ENCODE results near the gene BLMH. TPM values are rescaled to one million over a fixed set of nuclear protein-coding genes. Genes with fewer than 3 reads are reported as not detected.
A peak's percentile ranks its signal among the peaks of the same experiment; 100 is the strongest.

Gene BLMH
- total RNA-seq, 4 donors from 2014 or later = 13.5 to 32.1 (median 20.4) TPM

DNA sequence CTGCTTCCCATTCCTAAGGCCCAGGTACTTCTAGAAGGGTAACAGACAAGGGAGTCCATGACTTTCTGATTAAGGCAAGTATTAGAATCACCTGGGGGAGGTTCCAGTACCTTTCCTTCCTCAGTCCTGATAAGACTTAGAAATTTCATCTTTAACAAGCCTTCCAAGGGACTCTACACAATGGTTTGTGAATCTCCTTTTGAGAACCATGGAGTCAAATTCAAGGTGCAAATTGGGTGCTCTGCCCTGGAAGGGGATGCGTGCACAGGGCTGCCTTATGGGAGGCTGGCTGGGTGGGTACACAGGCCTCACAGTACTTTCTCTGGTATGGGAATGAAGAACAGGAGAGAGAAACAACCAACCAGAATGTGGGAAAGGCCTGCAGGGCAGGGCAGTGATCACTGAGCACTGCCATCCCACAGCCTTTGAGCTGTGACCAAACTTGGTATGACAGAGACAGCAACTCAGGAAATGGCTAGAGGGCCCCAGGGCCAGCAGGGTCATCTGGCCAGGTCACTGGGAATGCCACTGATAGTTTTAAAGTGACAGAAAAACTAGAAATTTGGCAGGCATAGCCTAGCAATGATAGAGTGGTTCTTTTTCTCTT lies 45.8 kb upstream of the BLMH start:
- Histone ChIP-seq H3K27me3 (no peaks in the 10 kb centered on the region), H3K9me3 (no peaks in the 10 kb centered on the region), H3K36me3 (no peaks in the 10 kb centered on the region), H3K27ac (peak overlapping the region; percentile 67 to 74 (median 70)), H3K4me3 (no peak overlapping the region), H3K4me1 (peaks cover 4 to 31% (median 18%) of the 10 kb centered on the region in 4 donors)
- TF ChIP-seq POLR2A (IDR thresholded peaks at IDR 0.05) (no peak), POLR2AphosphoS5 (IDR thresholded peaks at IDR 0.05) (no peak), EP300 (IDR thresholded peaks at IDR 0.05; ENCODE audit: low read depth) (no peak)
- TF ChIP-seq, protein P1, sequence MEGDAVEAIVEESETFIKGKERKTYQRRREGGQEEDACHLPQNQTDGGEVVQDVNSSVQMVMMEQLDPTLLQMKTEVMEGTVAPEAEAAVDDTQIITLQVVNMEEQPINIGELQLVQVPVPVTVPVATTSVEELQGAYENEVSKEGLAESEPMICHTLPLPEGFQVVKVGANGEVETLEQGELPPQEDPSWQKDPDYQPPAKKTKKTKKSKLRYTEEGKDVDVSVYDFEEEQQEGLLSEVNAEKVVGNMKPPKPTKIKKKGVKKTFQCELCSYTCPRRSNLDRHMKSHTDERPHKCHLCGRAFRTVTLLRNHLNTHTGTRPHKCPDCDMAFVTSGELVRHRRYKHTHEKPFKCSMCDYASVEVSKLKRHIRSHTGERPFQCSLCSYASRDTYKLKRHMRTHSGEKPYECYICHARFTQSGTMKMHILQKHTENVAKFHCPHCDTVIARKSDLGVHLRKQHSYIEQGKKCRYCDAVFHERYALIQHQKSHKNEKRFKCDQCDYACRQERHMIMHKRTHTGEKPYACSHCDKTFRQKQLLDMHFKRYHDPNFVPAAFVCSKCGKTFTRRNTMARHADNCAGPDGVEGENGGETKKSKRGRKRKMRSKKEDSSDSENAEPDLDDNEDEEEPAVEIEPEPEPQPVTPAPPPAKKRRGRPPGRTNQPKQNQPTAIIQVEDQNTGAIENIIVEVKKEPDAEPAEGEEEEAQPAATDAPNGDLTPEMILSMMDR (IDR thresholded peaks at IDR 0.05) = no peak
- DNase-seq = no peak
- in situ Hi-C loops (cut with MboI; ENCODE audit: low pct_ligation_motif_present in 1 of 4, low pct_unique_long_range_greater_than_20kb in 1 of 4, low sequenced_read_pairs in 3 of 4) = loop anchor here in 3 of 4 donors (5.0 to 25.0 kb wide), 2 partner anchors 210 to 225 kb away; partner anchors contain the start of gene NSRP1 (in 2 of the 3)
- 88% methylated on average over 1 of the region's 1 CpG; no CpG with 5 or more reads in 1 of the 2 donors for WGBS, 2 donors (ENCODE audit: low coverage in 1 of 2)
- intact Hi-C loops (cut with DNase I; ENCODE audit: low total_unique reads) = no loop called here

DNA sequence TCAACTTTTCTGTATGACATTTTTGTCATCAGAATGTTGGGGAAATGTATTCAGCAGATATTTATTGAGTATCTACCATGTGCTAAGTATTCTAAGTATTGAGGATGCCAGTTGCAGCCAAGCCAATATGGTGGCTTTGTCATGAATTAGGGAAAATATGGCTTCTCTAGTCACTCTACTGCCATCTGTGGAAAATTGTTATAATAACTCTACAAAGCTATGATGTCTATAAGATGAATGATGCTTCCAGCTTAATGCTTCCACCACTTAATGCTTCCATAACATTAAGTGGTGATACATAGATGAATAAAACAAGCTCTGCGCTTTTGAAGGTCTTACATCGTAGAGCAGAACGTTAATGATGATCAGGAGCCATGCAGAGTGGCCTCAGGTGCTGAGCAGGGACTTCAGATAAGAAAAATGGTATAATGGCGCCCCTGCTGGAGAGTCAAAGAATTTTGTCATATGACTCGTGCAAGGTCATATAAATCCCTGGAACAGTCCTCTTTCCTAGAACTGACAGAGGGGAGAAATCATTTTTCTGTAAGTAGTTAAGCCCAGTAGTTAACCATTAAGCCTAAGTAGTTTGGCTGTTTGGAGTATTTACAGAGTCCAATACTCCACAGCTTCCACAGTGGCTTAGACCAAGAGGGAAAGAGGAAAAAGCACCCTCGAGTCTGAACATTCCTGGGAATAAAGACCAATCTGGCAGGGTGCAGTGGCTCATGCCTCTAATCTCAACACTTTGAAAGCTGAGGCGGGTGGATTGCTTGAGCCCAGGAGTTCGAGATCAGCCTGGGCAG lies 44.8 kb upstream of the BLMH start:
- in situ Hi-C loops (cut with MboI; ENCODE audit: low pct_ligation_motif_present in 1 of 4, low pct_unique_long_range_greater_than_20kb in 1 of 4, low sequenced_read_pairs in 3 of 4) = loop anchor here in 3 of 4 donors (5.0 to 25.0 kb wide), 2 partner anchors 209 to 224 kb away; partner anchors contain the start of gene NSRP1 (in 2 of the 3)
- intact Hi-C loops (cut with DNase I; ENCODE audit: low total_unique reads) = no loop called here
- WGBS, 2 donors (ENCODE audit: low coverage in 1 of 2) = 24 to 41% methylated on average over 8 of the region's 8 CpGs
- Histone ChIP-seq H3K4me3 (no peak overlapping the region), H3K9me3 (no peaks in the 10 kb centered on the region), H3K36me3 (no peaks in the 10 kb centered on the region), H3K27ac (peak overlapping the region; percentile 67 to 74 (median 70)), H3K27me3 (no peaks in the 10 kb centered on the region), H3K4me1 (peaks cover 4 to 40% (median 21%) of the 10 kb centered on the region in 4 donors)
- peak in 1 of 3 donors; percentile 51 for TF ChIP-seq POLR2AphosphoS5 (IDR thresholded peaks at IDR 0.05)
- TF ChIP-seq POLR2A (IDR thresholded peaks at IDR 0.05) = no peak
- no peak for TF ChIP-seq EP300 (IDR thresholded peaks at IDR 0.05; ENCODE audit: low read depth)
- TF ChIP-seq, protein P1 (IDR thresholded peaks at IDR 0.05) = peak; percentile 57 to 90 (median 63)
- peak; percentile 74 for DNase-seq

DNA sequence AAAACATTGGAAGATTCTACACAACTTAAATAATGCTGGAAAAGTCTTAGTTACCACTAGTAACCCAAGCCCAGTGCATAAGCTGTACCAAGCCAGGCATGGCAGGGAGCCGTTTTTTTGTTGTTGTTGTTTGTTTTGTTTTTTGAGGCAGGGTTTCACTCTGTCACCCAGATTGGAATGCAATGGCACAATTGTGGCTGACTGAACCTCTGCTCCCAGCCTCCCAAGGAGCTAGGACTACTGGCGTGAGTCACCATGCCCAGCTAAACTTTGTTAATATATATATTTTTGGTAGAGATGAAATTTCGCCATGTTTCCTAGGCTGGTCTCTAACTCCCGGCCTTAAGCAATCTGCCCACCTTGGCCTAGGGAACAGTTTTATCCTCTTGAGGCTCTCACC lies 42.7 kb upstream of the BLMH start:
- TF ChIP-seq EP300 (IDR thresholded peaks at IDR 0.05; ENCODE audit: low read depth) (no peak), POLR2A (IDR thresholded peaks at IDR 0.05) (no peak), POLR2AphosphoS5 (IDR thresholded peaks at IDR 0.05) (no peak)
- TF ChIP-seq, protein P1 (IDR thresholded peaks at IDR 0.05) = no peak
- Histone ChIP-seq H3K27me3 (no peaks in the 10 kb centered on the region), H3K4me3 (no peak overlapping the region), H3K27ac (peak overlapping the region in 1 of 4 donors; percentile 43), H3K36me3 (no peaks in the 10 kb centered on the region), H3K9me3 (no peaks in the 10 kb centered on the region), H3K4me1 (peaks cover 0 to 38% (median 14%) of the 10 kb centered on the region in 4 donors)
- WGBS, 2 donors (ENCODE audit: low coverage in 1 of 2) = 79 to 92% methylated on average over 4 of the region's 4 CpGs
- in situ Hi-C loops (cut with MboI; ENCODE audit: low pct_ligation_motif_present in 1 of 4, low pct_unique_long_range_greater_than_20kb in 1 of 4, low sequenced_read_pairs in 3 of 4) (loop anchor here in 2 of 4 donors (25.0 kb wide), 1 partner anchor 222 kb away; the partner anchor contains the start of gene NSRP1 (in 2 of the 2)), intact Hi-C loops (cut with DNase I; ENCODE audit: low total_unique reads) (no loop called here)
- no peak for DNase-seq

Data from transverse colon (tissue), 4 donors.